KG1 (cell line): ENCODE measurements around the gene KPNA4.
"Not testable (repeated sequence)": the region's sequence is repeated elsewhere in the genome, so short reads cannot be mapped to it uniquely, and the experiment has no call there.

Source experiments
- DNase-seq: peaks from one replicate; lab custom pipeline; 2025; lab: John Stamatoyannopoulos, UW

Gene KPNA4

DNA sequence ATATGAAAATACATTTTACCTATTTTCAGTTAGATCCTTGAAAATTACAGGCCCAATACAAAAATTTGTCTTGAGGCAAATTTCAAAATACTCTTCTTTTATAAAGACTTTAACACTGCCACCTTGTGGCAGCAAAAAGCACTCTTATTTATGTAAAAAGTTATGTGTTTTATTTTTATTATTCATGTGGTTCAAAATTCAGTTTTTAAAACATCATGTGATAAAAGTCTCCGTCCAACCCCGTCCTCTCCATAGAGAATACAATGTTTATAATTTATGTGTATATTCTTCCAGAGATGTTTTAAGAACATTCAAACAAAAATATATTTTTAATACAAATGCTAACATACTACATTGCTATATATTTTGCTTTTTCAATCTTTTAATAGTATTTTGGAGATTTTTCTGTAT, 78.9 kb downstream of the KPNA4 start:
- DNase-seq = no peak

DNA sequence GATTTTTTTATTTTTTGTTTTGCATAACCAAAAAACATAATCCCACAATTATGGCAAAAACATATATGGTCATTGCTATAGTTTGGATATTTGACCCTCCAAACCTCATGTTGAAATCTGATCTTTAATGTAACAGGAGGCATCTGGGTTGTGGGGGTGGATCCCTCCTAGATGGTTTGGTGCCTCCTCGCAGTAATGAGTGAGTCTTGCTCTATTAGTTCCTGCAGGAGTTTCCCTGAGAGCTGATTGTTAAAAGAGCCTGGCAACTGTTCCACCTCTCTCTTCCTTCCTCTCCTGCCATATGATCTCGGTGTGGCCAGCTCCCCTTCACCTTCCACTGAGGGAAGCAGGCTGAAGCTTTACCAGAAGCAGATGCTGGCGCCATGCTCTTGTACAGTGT, 82.6 kb downstream of the KPNA4 start:
- no peak for DNase-seq

DNA sequence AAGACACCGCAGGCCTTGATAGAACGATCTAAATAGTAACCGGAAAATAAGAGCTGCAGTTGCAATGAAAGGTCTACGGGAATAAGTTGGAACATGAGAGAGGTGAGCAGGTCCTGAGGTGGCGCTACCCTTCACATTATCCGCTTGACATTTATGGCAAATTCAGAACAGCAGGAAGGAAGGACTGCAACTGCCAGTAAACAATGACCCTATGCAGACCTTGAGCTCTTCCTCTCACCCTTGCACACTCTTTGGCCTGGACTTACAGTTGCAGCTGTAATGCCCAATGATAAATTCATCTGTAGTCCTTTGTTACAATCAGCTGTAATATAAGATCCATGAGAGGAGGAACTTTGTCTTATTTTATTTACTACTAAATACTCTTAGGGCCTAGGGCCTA, 83.5 kb downstream of the KPNA4 start:
- DNase-seq = no peak

DNA sequence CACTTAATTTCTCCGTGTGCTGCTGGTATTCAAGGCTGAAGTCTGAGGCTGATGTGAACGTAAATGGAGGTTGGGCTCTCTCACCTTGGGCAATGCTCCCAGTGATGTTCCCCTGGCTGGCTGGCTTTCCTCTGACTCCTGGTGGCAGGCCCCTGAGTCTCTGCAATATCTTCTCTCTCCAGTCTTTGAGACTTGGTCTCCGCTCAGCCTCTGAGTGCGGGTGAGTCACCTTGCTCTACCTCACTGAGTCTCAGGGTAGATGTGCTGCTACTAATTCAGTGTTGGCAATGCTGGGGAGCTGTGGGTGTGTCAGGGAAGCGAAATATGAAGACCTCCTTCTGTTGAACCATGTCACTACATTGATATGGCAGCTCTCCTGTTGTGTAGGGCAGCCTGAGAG, 84.4 kb downstream of the KPNA4 start:
- no peak for DNase-seq

DNA sequence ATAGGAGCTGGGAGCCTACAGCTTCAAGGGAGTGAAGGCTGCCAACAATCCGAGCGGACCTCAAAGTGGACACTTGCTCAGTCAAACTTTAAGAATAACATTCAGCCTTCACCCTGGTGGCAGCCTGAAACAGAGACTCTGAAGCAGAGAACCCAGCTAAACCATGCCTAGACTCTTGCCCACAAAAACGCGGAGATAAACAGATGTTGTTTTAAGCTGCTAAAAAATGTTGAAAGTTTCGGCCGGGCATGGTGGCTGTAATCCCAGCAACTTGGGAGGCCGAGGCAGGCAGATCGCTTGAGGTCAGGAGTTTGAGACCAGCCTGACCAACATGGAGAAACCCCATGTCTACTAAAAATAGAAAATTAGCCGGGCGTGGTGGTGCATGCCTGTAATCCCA, 86.0 kb downstream of the KPNA4 start:
- DNase-seq = no peak

DNA sequence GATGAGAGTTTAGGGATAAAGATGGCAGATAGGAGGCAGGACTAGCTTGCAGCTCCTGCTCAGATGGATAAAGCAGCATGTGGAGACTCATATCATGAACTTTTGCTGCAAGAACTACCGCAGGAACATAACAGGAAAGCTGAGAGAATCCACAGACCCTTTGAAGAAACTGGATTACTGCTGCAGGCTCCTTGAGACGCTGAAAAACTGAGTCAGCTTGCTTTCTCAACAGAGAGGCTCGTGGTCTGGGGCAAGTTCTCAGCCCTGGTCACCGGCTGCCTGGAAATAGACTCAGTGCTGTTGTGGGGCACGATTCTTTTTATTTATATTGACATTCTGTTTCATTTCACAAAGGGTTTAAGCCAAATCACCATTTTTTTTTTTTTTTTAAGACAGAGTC, 87.0 kb downstream of the KPNA4 start:
- no peak for DNase-seq

DNA sequence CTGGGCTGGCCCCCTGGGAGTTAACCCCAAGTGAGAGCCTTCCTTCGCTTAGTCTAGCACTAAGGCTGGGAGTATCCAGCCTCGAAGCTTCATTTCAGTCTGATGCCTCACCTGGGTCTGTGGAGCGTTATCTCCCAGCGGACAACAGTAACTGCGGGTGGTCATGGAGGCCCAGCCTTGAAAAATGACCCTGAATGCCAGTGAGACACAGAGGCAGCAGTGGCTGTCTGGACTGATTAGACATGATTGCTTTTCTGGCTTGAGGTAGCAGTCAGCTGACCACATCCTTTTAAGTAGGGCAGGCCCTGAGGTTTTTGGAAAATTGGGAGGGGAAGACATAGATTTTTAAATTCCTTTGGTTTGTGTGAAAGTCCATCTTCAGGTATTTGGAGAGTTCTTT, 87.6 kb downstream of the KPNA4 start:
- no peak for DNase-seq

DNA sequence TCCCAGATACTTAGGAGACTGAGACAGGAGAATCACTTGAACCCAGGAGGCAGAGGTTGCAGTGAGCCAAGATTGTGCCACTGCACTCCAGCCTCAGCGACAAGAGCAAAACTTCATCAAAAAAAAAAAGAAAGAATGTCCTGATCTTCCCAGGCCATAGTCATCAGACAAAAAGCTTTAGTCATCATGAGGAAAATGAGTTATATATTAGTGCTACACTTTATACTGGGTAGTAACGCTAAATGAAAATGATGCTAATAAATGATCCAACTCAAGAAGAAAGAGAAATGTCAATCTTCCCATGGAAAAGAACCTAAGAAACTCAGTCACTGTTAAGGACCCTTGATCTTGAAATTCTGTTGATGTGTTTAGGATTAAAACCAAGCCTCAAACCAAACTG, 89.5 kb downstream of the KPNA4 start:
- DNase-seq = no peak

DNA sequence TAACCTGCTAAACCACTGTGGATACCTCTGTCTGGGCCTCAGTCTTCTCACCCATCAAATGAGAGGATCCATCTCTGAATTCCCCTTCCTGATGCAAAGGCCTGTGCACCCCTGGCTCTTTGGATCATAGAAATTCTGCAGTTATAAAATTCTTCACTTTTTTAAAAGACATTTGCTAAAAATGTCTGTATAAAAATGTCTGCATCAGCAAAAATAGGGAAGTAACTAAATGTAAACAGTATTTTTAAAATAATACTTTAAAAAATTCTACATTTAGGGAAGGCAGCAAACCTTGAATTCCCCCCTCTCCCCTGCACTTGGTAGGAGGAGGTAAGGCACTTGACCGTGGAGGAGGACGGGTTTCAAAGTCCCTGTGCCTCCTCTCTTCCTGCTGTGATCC, 90.2 kb downstream of the KPNA4 start:
- no peak for DNase-seq

DNA sequence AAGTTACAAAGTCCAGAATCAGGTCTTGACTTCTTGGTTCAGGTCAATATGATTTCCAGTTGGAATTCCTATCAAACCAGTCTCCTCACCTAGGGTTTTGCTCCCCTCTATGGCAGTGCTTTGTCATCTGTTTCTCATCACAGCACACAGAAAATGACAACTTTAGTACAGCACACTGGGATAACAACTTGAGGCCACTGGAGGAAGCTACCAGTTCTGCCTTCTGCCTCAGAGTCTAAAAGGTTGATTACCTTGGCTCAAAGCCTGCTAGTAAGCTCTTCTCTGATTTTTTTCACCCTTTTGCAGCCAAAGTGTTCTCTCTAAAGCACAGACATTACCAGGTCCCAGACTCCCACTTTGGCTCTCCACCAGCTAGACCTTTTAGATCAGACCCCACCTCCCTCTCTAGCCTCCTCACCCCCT, 90.9 kb downstream of the KPNA4 start:
- DNase-seq = no peak

DNA sequence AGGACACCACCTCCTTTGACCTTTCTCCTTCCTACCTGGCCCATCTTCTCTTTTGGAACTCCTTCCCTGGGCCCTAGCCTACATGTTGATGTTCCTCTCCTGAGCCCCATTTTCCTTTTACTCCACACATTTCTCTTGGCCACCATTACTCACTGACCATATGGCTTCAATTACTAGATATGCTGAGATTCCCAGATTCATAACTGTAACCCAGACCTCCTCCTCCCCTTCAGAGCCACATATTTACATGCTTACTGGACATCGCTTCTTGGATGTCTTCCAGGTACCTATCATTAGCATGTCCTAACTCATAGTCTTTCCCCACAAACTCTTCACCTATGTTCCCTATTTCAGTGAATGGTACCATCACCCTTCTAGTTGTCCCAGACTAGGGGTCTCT, 91.4 kb downstream of the KPNA4 start:
- no peak for DNase-seq

DNA sequence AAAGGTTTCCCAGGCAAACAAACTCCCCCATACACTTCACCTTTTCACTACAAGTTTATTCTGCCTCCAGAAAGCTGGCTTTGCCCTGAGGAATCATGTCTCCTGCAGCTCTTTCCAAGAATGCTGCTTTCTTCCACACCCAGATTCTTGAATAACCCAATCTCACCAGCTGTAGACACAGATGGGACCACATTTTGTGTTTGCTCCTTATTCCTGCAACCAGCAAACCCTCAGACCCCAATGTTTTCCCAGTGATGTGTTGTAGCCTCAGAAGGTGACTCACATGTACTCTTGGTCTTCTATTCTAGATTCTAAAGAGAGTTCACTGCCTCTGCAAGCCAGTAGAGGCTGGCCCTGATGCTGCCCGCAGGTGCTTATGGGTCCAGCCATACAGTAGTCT, 92.2 kb downstream of the KPNA4 start:
- no peak for DNase-seq

DNA sequence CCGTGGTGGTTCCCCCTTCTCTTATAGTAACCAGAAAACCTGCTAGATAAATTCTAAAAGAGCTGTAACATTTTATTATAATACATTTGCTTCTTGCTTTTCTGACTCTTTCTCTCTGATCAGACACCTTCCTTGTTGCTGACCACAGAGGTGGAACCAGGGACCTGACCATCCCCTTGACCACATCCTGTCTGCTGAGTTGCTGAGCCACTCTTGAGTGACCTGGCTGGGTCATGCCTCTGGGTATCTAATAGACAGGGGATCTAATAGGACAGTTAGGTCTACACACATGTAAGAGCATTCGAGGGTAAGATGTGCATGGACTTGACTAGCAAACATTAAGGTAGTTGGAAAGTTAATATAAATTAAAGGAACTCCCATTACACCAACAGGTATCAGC, 93.0 kb downstream of the KPNA4 start:
- no peak for DNase-seq

DNA sequence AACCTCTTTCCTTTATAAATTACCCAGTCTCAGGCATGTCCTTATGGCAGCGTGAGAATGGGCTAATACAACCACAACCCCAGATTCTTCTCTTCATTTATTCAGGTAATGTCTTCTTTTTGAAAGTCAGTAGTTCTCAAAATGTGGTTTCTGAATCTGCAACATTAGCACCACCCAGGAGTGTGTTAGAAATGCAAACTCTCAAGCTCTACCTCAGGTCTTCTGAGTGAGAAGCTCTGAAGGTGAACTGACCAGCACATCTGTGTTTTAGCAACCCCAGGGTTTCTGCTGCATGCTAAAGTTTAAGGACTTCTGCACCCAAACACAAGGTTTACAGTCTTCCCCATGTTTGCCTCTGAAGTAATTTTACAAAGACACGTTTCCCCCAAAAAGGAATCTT, 93.5 kb downstream of the KPNA4 start:
- no peak for DNase-seq

DNA sequence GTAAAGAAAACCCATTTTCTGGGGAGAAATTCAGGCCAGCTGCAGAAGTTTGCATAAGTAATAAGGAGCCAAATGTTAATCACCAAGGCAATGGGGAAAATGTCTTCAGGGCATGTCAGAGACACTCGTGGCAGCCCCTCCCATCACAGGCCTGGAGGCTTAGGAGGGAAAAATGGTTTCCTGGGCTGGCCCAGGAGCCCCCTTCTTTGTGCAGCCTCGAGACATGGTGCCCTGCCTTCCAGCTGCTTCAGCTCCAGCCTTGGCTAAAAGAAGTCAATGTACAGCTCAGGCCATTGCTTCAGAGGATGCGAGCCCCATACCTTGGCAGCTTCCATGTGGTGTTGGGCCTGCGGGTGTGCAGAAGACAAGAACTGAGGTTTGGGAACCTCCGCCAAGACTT, 95.2 kb downstream of the KPNA4 start:
- no peak for DNase-seq

DNA sequence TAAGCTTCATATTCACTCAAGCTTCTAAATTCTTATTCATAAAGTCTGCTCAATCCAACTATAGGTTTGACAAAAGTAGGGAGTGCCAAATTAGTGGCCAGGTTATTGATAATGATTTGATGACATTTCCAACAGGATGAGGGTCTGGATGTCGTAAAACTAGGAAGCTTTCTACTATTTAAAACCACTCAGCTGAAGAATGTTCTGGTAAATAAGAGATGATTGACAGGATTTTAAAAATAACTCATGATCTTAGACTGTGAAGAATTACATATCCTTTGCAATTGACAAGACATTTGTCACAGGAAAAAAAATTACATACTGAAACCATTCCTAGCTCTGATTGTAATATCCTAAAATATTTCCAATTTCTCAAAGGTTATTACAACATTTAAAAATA, 100.4 kb downstream of the KPNA4 start:
- no peak for DNase-seq

DNA sequence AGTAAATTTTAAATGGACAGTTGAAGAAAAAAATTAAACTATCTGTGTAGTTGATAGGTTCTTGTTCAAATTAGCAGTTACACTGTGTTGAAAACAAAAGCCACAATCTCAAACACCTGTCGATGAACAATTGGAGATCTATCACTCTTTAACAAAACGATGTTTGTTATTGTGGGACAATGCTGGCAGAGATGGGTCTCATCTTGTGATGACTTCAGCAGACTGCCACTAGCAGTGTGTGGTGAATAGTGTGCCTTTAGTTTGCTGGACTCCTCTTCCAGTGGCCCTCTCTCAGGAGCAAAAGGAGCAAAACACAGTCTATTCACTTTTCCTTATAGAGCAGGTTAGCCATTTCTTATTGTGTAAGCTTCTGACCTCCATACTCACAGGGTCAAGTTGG, 101.0 kb downstream of the KPNA4 start:
- DNase-seq = no peak

DNA sequence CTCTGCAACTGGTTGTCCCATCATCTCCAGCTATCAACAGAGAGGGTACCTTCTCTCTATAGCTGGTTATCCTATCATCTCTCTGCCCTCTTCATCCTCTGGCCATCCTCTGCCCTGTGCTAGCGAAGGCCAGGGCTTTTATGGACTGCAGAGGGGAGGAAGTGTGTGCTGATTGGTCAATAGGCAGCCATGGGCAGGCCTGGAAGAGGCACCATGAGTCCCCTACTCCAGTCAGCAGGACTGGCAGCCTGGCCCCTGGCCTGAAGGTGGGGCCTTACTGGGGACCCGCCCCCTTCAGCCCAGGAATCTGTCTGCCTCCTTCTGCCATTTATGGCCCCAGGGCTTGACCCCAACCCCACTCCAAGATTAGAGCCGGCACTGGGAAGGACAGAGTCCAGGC, 105.3 kb downstream of the KPNA4 start:
- no peak for DNase-seq

DNA sequence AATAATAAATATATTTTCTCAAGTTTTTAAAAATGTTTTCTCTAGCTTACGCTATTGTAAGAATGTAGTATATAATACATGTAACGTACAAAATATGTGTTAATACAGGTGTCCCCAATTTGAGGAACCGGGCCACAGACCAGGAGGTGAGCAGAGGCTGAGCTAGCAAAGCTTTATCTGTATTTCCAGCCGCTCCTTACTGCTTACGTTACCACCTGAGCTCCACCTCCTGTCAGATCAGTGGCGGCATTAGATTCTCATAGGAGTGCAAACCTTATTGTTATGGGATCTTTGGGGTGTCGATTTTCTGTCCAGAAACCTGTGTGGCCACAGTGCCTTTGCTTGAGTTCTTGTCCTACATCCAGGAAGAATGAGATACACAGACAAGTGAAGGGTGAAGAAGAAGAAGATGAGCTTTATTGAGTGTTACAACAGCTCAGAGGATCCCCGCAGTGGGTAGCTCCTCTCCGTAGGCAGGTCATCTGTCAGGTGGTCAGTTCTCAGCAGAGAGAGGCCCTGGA, 105.9 kb downstream of the KPNA4 start:
- DNase-seq = no peak

DNA sequence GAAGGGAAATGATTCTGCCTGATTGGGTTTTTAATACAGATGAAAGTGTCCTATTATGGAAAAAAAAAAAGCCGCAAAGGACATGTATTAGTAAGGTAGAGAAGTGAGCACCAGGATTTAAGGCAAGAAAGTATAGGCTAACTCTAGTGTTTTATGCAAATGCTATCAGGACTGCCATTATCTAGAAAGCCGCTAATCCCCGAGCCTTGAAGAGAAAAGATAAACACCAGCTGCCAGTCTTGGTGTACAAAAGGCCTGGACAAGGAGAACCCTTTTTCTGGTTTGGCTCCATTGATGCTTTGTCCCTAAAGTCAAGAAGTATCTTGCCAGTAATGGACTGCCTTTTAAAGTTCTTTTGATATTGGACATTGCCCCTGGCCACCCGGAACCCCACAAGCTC, 107.2 kb downstream of the KPNA4 start:
- DNase-seq = no peak

DNA sequence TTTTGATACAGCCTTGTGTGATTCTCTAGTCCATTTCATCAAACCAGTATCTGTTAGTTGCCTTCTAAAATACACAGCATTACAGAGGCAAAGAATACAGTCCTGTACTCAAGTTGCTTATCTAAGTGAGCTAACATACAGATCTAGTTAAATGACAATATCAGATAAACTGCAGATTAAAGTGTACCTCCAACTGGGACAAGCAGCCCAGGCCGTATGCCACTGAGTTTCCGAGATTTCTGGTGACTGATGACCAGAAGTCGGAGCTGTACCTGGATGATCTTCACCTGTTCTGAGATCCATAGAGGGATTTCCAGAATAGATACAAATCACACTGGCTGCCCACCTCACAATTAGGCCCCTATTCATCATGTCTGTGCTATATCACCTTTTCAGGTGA, 109.5 kb downstream of the KPNA4 start:
- DNase-seq = no peak

DNA sequence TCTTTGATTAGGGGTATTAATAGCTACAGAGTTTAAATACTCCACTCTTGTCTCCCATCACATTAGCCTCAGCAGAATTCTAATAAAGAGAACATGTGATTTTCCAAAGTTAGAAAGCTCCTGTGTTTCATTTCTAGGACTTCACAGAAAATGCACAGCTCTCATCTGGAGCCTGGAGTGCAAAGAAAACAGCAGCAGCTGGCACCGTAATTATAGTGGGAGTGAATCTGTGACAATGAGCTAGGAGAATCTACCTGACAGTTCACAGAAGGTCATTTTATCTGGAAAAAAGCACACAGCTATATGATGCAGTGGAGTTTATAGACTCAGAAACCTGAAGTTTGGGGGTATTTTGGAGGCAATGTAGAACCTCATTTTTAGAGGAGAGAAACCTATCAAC, 110.4 kb downstream of the KPNA4 start:
- no peak for DNase-seq

DNA sequence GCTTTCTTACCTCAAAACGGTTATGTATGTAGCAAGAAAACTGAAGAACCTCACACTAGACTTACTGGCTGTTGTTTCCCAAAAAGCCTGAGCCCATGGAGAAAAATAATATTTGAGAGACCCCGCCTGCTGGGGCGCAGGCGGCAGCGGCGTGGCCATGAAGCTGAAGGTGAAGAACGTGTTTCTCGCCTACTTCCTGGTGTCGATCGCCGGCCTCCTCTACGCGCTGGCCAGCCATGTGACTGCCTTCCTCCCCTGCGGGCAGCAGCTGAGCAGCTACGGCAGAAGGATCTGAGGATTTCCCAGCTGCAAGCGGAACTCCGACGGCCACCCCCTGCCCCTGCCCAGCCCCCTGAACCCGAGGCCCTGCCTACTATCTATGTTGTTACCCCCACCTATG, 113.1 kb downstream of the KPNA4 start:
- DNase-seq = not testable (repeated sequence)

DNA sequence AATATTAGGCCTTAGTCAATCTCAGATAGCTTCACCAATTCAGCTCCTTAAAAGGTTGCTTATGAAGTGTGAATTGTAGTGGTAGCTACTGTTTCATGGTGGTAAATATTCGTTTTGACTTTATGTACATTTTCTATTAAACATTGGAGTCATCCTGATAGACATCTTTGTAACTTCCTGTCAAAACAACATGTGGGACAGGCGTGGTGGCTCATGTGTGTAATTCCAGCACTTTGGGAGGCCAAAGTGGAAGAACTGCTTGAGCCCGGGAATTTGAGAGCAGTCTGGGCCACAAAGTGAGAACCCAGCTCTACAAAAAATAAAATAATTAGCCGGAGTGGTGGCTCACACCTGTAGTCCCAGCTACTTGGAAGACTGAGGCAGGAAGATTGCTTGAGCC, 113.8 kb downstream of the KPNA4 start:
- no peak for DNase-seq

DNA sequence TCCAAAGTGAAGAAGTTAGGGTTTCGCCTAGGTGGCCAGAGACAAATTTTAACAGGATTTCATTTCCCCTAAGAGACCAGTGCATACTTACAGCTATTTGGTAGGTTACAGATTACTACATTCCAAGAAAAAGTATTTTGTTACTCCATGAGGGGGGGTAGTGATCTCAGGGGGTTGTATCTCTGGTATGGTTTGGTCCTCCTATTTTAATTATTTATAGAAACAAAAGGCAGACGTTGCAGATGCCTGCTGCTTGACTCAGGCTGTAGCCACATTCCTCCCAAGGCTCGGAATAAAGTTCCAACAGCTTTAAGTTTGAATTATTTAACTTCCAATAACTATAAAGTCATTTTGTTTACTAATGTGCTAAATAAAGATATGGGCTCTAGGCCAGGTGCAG, 114.5 kb downstream of the KPNA4 start:
- no peak for DNase-seq
